Stimulated activated CD4-positive, alpha-beta T cell treated with anti-CD3 and anti-CD28 coated beads, Interleukin-1b, Interleukin-23, amount 100 ng/mL, for 24 hours (primary cell): Measurements from ENCODE around the gene TRPC1.
"Not testable (repeated sequence)": the region's sequence is repeated elsewhere in the genome, so short reads cannot be mapped to it uniquely, and the experiment has no call there.

Source experiments
- DNase-seq, 4 experiments: peaks; one replicate each; pipeline ENCODE4 v3.0.0-alpha.2; 2020; ENCODE audit warnings: low read depth in 4 of 4, low spot score in 1 of 4

TRPC1 gene

DNA sequence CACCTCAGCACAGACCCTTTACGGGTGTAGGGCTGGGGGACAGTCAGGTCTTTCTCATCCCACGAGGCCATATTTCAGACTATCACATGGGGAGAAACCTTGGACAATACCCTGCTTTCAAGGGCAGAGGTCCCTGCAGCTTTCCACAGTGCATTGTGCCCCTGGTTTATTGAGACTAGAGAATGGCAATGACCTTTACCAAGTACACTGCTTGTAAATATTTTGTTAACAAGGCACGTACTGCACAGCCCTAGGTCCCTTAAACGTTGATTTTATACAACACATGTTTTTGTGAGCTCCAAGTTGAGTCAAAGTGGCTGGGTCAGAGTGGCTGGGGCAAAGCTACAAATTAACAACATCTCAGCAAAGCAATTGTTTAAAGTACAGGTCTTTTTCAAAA lies 28.8 kb downstream of the TRPC1 start:
- DNase-seq, result not testable (repeated sequence)

DNA sequence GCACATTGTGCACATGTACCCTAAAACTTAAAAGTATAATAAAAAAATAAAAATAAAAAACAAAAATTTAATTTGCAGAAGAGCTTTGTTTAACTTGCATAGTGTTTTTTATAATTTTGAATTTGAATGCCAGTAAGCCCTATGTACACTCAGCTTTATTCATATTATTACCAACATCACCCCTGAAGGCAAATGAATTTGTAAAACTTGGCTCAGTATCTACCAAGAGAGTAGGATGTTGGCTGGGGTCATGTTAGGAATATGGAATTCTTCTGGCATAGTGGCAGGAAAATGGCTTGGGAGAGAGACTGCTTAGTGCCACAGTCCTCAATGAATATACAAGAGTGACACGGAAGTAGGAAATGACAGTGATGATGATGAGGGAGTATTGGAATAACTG lies 30.7 kb downstream of the TRPC1 start:
- no peak for DNase-seq

DNA sequence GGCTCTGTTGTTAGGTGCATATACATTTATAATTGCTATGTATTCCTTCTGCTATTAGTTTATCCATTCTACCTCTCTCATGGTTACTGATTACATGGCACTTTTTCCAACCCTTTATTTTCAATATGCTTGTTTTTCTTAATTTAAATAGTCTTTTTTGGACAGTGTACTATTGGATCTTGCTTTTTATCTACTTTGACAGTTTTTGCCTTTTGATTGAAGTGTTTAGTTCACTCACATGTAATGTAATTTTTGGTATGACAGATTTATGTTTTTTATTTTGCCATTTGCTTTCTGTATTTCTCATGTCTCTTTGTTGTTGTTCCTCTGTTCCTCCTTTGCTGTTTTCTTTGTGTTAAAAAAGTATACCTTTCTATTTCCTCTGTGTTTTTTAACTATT lies 44.5 kb downstream of the TRPC1 start:
- DNase-seq, result no peak

DNA sequence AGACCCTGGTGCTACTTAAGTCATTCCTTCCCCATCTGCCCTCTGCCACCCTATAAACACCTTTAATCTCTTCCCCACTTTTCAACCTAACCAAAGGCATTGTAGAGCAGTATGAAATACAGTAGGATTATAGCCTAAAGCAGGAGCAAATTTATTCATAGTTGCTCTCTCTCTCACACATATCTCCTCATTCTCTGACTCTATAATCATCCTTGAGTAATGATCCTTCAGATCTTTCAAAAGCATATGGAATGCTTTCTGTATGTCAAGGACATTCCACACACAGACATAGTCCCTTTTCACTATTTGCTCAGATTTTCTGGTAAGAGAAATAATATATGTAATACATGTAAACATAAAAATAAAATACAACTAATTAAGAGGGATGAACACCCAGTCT lies 54.1 kb downstream of the TRPC1 start:
- DNase-seq, result no peak

DNA sequence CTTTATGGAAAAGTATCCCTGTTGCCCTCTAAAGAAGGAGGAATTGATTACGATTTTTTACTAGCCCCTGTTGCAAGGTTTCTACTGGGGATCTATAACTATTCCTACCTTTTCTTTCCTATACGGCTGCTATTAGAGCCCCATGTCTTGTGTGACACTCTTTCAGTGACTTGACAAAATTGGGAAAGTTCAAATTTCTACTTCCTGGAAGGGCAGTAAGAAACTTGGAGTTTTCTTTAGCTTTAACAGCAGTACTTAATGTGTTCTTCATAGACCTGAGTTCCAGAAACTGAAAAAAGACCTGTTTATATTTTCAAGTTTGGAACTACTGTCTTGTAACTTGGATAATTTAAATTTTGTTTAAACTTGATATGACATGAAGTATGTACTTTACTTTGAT lies 54.7 kb downstream of the TRPC1 start:
- no peak for DNase-seq

DNA sequence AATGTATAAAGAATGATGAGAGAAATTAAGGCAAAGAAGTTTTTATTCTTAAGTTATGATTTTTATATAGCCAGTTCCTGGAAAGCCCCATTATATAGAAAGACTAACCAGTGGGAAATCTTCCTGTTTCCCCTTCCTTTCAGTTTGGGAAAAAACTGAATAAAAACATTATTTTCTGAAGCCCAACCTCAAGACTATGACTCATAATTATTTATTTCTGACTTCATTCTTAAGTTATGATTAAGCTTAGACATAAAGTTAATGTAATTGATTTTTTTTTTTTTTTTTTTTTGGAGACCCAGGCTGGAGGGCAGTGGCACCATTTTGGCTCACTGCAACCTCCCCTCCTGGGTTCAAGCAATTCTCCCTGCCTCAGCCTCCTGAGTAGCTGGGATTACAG lies 55.8 kb downstream of the TRPC1 start:
- DNase-seq, result no peak

DNA sequence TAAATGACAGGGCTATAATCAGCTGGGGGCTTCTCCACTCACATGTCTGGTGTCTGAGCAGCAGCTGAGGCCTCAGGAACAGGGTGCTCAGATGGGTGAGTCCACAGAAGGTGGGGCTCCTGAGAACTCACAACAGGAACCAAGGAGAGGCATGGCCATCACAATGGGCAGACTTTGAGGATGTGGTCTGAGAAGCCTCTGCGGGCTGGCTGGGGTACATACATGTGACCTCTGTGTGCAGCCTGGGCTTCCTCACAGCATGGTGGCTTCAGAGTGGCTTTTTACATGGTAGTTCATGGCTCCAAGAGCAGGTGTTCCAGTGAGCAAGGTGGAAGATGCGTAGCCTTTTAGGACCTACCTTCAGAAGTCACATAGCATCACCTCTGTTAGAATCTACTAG lies 58.8 kb downstream of the TRPC1 start:
- DNase-seq, result no peak

DNA sequence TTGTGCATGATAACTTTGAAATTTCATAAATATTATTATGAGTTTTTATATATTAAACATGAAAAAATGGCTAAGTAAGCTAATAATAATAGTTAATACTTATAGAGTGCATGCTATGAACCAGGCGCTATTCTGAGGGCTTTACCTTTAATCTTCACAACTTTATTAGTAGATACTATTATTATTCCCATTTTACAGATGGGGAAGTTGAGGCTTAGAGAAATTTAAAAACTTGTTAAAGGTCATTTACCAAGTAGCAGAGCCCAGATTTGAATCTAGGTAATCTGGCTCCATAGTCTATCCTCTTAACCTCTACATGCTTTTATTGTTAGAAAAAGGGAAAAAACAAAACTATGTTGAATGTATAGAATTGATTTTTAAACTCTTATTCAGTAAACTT lies 60.4 kb downstream of the TRPC1 start:
- no peak for DNase-seq

DNA sequence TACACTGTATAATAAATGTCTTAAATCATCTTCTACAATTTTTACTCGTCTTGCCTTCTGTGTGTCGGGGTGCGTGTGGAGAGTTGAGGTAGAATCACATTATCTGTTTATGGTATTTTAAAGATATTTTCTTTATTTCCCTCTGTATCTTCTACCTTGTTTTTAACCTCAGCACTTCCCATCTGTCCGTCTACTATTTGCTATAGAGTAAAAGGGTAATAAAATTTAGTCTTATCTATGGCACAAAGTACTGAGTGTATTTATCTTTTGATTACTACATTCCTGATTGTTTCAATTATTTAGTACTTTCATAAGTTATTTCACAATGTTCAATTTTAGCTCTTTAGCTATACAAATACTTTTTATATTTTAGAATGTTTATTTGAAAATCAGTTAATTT lies 62.2 kb downstream of the TRPC1 start:
- DNase-seq, result no peak

DNA sequence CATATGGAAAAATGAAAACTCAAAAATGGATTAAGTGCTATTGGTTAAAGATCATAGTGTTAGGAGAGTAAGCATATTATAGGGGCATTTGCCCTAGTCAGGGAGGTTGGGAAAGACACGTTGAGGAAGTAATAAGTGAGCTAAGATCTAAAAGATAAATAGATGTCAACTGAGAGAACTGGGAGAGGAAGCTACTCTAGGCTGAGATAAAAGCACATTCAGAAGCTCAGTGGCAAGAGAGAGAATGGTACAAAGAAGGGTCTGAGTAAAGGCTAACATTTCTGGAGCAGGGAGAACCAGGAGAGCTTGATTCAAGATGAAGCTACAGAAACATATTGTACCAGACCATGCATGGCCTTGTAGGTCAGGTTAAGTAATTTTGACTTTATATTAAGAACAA lies 63.9 kb downstream of the TRPC1 start:
- DNase-seq, result no peak

DNA sequence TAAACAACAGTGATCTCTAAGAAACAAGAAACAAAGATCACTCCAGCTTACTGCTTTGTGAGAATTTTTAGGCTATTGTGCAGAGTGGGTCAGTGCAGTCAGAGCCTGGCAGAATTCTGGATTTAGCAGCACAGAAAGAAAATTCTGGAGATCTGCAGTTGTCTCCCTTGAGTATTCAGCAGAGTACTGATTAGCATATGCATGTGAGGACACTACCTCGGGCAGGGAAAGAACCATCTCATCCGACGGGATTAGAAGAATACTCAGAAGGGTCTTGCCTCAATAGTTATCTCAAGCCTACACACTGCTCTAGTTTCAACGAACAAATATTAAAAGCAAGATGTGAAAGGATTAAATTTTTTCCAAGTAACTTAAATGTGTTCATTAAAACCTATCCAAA lies 70.7 kb downstream of the TRPC1 start:
- no peak for DNase-seq

DNA sequence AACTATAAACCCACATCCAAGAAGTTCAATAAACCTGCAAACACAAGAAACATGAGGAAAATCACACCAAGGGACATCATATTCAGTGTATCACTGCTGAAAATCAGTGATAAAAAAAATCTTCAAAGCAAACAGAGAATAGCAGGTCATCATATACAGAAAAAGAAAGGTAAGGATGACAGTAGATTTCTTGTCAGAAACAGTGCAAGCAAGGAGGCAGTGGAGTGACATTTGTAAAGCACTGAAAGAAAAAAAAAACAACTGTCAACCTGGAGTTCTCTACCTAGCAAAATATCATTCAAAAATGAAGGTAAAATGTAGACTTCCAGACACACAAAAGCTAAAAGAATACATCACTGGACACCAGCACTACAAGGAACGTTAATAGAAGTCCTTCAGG lies 71.5 kb downstream of the TRPC1 start:
- DNase-seq, result no peak

DNA sequence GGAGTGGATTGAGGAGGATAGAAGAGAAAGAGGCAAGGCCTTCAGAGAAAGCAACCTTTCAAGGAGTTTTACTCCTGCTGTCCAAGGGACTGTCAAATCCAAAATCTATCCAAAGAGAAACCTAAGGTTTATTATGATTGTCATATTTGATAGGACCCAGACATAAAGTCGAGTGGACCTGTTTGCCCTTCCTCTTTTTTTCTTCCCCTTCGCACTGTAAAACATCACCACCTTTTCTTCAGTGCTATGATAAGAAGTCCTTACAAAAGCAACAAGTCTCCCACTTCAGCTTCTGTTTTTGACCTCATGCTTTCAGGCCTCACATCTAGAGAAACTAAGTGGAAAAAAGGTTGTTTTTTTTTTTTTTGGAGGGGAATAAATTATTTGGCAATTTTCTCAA lies 73.0 kb downstream of the TRPC1 start:
- no peak for DNase-seq

DNA sequence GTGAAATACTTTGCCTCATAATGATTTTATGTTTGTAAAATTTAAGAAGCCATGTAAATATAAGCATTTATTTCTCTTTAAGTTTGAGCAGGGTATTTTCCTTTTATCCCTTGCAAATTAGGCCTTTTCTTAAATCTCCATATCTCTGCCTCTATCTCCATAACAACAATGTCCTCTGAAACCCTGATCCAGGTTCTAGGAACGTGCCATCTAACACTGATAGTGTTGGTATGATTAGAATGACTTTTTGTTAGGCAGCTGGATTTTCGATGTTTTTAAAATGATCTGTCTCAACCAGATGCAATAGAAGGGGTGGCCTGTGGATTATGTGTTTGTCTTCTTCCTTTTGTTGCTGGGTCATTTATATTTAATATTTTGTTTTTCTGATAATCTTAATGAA lies 77.9 kb downstream of the TRPC1 start:
- DNase-seq, result no peak

DNA sequence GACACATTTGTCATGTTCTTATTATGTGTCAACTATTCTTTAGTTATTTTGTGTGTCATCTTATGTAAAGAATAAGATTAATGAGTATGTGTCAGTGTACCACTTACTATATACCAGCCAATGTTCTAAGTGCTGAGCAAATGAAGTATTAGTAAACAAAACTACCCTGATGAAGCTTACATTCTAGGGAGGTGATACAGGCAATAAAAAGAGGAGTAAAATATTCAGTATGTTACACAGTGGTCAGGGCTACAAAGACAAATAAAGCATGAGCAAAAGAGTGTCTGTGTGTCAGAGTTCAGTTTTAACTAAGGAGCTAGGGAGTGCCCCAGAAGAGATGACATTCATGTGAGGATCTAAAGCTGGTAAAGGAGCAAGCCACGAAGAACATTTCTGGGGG lies 79.1 kb downstream of the TRPC1 start:
- no peak for DNase-seq

DNA sequence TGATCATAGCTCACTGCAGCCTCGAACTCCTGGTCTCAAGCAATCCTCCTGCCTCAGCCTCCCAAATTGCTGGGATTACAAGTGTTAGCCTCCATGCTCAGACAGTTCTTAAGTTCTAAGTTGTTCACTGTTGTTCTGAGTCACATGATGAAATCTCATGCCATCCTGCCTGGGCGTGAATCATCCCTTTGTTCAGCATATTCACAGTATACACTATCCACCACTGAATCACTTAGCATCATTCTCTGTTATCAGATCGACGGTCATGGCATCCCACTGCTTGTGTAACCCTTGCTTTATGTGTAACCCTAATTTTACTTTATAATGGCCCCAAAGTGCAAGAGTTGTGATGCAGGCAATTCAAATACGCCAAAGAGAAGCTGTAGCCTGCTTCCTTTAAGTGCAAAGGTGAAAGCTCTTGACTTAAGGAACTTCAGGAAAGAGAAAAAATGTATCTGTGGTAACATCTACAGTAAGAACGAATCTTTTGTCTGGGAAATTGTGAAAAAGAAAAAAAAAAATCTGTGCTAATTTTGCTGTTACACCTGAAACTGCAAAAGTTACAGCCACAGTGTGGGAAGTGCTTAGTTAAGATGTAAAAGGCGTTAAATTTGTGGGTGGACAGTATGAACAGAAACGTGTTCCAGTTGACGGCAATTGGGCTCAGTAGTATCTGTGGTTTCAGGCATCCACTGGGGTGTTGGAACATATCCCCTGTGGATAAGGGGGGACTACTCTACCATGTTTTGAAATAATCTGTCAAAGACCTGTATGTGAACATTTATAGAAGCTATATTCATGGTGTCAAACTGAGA lies 84.5 kb downstream of the TRPC1 start:
- DNase-seq, result no peak

DNA sequence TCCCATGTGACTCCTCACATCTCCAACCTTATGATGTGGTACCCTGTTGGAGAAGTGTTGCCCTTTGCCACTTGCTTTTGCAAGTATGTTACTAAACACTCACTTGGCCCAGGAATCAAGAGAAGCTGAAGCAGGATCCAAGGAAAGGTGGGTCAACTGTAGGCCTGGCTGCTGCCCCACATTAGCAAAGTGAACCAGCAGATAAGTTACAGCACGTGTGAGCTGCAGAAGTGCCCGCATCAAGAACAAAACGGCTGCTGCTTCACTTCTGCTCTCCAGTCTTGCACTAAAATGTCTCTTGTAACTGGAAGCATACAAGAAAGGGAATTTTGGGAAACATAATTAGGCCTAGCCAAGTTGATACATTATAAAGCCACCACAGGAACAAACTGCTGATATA lies 85.4 kb downstream of the TRPC1 start:
- DNase-seq, result no peak

DNA sequence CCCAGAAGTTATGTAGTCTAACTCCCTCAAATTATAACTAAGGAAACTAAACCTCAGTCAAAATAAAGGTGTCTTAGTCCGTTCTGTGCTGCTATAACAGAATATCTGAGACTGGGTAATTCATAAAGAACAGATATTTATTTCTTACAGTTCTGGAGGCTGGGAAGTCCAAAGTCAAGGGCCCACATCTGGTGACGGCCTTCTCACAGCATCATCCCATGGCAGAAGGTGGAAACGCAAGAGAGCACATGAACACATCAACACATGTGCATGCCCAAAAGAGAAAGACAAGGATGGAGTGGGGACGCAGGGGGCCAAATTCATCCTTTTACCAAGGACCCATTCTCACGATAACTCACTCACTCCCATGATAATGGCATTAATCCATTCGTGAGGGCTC lies 92.0 kb downstream of the TRPC1 start:
- DNase-seq, result no peak

DNA sequence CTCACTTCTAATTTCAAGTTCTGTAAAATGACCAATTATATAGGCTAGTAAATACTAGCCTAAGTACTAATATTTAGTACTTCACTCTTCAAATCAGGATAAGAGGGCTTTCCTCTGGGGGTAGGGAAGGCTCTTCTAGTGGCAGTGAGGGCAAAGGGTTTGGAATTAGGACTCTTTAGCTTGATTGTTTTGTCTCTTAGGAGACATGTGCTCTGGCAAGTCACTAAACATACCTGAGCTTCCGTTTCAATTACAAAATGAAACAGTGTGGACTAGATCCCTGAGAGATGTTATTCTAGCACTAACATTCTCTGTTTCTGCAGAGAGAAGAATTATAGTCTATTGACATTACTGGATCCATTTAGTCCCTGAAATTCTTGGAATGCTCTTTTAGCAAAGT lies 93.5 kb downstream of the TRPC1 start:
- no peak for DNase-seq

DNA sequence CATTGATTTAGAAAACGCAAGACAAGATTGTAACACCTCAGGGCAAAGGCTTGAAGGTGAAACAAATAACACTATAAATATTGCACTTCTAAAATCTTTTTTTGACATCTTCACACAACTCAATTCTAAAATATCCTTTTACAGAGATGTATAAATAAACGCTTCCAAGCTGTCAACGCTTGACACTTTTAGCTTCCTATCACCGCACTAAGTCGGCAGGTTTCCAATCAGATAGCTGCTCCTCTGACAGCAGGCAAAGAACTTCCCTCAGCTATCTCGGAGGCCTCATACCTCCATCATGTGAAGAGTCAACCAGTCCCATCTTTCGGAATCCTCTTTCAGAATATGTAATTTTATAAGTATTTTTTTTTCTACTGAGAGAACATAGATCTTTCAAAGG lies 94.1 kb downstream of the TRPC1 start:
- no peak for DNase-seq

DNA sequence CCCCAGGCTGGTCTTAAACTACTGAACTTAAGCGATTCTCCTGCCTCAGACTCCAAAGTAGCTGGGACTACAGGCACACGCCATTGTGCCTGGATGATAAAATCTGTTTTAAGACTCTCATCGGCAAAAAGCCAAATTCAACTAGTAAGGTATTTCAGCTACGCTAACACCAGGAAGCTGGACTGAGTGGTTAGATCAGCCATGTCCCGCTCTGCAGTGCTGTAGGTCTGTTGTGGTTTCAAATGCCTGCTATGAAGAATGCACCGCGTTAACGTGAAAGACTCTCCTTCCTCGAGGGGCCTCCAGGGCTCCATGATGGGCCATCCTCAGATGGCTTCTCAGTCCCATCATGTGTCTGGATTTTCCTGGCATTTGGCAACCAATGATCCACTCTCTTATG lies 94.8 kb downstream of the TRPC1 start:
- DNase-seq, result no peak

DNA sequence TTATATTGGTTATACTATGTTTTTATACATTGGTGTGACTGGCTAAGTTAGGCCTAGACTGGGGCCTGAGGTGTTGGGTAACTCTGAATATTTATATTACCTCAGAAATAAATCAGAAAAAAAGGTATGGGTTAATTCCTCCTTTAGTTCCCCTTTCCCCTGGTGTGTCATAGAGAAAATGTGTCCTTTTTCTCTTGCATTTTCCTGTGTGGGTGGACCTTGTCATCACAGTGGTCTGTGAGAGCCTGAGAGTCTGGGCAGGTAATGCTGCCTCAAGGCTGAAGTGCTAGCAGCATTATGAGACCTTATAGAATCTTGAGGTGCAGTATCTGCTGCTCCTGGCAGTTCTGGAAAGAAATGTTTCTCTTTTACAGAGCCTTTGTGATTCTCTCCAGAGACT lies 95.3 kb downstream of the TRPC1 start:
- no peak for DNase-seq

DNA sequence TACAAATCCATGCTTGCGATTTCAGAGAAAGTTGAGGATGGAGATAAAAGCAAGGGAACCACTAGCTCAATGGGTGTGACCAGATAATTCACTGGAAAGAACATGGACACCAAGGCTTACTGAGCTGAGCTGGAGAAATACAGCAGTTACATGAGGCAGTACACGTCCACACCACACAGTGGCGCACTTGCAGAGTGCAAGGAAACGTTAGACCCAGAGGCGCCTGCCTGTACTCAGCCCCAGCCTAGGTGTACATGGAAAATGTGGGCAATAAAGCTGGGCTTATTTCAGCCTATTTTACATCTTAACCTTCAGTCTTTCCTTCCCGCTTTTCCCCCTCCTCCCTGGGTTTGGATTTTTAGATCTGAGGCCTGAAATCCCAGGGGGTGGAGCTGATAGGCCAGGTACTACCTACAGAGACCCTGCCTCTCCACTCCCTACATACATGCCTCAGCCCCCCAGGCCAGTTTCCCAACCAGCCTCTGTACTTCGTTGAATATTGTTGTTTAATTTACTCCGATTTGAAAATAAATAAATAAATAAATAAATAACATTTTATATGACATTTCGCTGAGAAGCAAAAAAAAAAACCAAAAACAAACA lies 105.0 kb downstream of the TRPC1 start:
- peak; percentile 12 to 49 (median 40) for DNase-seq
